Stimulated activated CD8-positive, alpha-beta memory T cell treated with anti-CD3 and anti-CD28 coated beads, Interleukin-7, amount 100 ng/mL, for 1 hour (primary cell): ENCODE measurements around the gene CCDC141.

Source experiments
- DNase-seq, 2 donors: peaks; one replicate each; pipeline ENCODE4 v3.0.0-alpha.2; 2020; ENCODE audit warnings: low read depth in 2 of 2

Gene CCDC141

DNA sequence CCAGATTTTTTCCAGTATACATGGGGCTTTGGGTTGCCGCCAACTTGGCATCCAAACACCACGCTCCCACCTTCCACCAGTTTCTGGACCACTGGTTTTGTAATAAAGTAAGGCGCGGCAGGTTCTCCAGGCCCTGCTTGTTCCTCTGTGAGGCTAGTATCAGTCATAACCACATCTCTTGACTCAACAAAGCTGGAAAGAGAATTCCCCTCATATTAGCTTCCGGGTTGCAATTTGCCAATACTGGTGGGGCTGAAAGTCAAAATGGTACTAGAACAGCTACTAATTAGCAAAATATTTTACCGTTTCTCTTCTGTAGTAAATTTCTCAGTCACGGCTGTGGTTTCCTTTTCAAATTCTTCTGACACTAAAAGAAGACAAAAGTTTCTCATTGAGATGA, 267.7 kb downstream of the CCDC141 start:
- no peak for DNase-seq
